ENCODE data around the gene VEZF1. TPM values are rescaled to one million over a fixed set of nuclear protein-coding genes. Genes with fewer than 3 reads are reported as not detected.

Gene VEZF1
- total and polyA plus RNA-seq, 8 donors: 62.7 to 106 (median 98.5) TPM

- ATAC-seq: peak; percentile 72
- Histone ChIP-seq H3K27ac (peak overlapping the region; percentile 95), H3K4me3 (peak overlapping the region; percentile 76 to 96), H3K4me1 (peaks cover 16 to 51% of the 10 kb centered on the region in 2 donors), H3K9me3 (no peaks in the 10 kb centered on the region), H3K36me3 (no peaks in the 10 kb centered on the region), H3K27me3 (no peaks in the 10 kb centered on the region)
- TF ChIP-seq CTCF (IDR thresholded peaks at IDR 0.05): no peak
- intact Hi-C loops (cut with DNase I): no loop called here
- DNase-seq: peak; percentile 70 to 92 (median 82)
Measured at GRCh38 chr17:57988301-57989250, 522 bp upstream of the VEZF1 start.

DNA sequence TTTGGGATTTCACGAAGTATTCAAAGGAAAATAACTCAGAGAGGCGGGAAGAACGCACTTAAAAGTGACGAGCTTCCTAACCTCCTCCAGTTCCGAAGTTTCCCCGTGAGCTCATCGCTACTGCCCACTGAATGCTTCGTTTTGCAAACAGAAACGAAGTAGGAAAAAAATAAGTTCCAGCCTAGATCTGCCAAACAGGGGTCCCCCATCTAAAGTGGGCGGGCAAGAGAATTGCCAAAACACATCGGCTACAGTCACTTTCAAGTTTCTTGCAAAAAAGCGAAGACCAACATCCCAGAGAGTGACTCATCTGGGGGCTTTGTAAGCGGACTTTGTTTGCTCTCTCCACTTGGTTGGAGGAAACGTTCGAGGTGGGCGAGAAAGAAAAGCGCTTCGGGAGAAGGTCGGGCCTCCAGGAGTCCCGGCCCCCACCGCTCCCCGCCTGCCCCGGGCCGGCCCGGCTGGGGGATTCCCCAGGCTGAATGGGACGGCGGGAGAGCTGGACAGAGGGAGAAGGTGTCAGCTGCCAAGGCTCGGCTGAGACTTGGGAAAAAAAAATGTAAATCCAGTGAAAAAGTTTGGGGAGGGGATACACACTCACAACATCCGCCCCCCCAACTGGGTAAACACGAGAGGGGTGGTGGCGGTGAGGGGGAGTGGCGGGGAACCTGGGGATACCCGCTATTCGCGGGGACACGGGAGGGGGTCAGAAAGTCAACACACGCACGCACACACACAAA lies 1.0 kb downstream of the VEZF1 start:
- TF ChIP-seq CTCF (IDR thresholded peaks at IDR 0.05): no peak
- DNase-seq (peak; percentile 59 to 86 (median 68)), ATAC-seq (peak; percentile 66)
- Histone ChIP-seq H3K27ac (peak overlapping the region; percentile 95), H3K27me3 (no peaks in the 10 kb centered on the region), H3K4me1 (peaks cover 16 to 62% of the 10 kb centered on the region in 2 donors), H3K36me3 (peaks cover 0 to 8% of the 10 kb centered on the region in 2 donors), H3K4me3 (peak overlapping the region; percentile 76 to 96), H3K9me3 (no peaks in the 10 kb centered on the region)
- intact Hi-C loops (cut with DNase I): no loop called here

DNA sequence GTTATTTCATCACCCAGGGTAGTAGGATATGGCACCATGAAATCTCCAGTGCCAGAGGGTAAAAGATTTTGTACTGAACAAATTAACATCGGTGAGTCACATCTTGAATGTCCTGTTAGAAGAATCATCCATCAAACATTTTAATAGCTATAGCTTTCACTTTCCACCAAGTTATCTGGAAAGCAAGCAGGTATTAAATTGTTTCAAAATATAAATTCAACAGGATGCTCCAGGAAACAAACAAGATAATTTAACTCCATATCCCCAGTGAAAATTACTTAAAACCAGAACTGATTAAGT lies 2.4 kb downstream of the VEZF1 start:
- no peaks in the 10 kb centered on the region for H3K27me3 ChIP-seq
- no peaks in the 10 kb centered on the region for H3K9me3 ChIP-seq
- TF ChIP-seq CTCF (IDR thresholded peaks at IDR 0.05): no peak
- ATAC-seq (no peak), DNase-seq (no peak)
- intact Hi-C loops (cut with DNase I): no loop called here
- H3K4me1 ChIP-seq: peaks cover 16 to 71% of the 10 kb centered on the region in 2 donors
- peaks cover 0 to 21% of the 10 kb centered on the region in 2 donors for H3K36me3 ChIP-seq
- H3K27ac ChIP-seq: peak overlapping the region in 1 of 2 donors; percentile 39
- peak overlapping the region in 1 of 2 donors; percentile 96 for H3K4me3 ChIP-seq

GRCh38 chr17:57984936-57985674 lies 2.9 kb downstream of the VEZF1 start:
- Histone ChIP-seq H3K36me3 (peaks cover 1 to 26% of the 10 kb centered on the region in 2 donors), H3K27me3 (no peaks in the 10 kb centered on the region), H3K4me1 (peaks cover 16 to 71% of the 10 kb centered on the region in 2 donors), H3K27ac (peak overlapping the region in 1 of 2 donors; percentile 39), H3K4me3 (peak overlapping the region in 1 of 2 donors; percentile 96), H3K9me3 (no peaks in the 10 kb centered on the region)
- DNase-seq (no peak), ATAC-seq (no peak)
- TF ChIP-seq CTCF (IDR thresholded peaks at IDR 0.05): no peak
- intact Hi-C loops (cut with DNase I): no loop called here

Measured in left lung (tissue), 10 donors.